Measurements from ENCODE around the gene ULK2. TPM values are rescaled to one million over a fixed set of nuclear protein-coding genes. Genes with fewer than 3 reads are reported as not detected.
"Not testable (repeated sequence)": the region's sequence is repeated elsewhere in the genome, so short reads cannot be mapped to it uniquely, and the experiment has no call there.

The ULK2 gene
- total RNA-seq, 1 donor, result 21.0 TPM

GRCh38 chr17:19868079-19868395, 301 bp upstream of the ULK2 start:
- no peak for DNase-seq (ENCODE audit: low read depth in 2 of 3, low spot score in 2 of 3)

GRCh38 chr17:19867079-19867328, 732 bp downstream of the ULK2 start:
- peak in 2 of 3 donors; percentile 68 to 75 for DNase-seq (ENCODE audit: low read depth in 2 of 3, low spot score in 2 of 3)

GRCh38 chr17:19865021-19865420, 2.7 kb downstream of the ULK2 start:
- no peak for DNase-seq (ENCODE audit: low read depth in 2 of 3, low spot score in 2 of 3)

- DNase-seq (ENCODE audit: low read depth in 2 of 3, low spot score in 2 of 3), result not testable (repeated sequence)
Measured at GRCh38 chr17:19860647-19861177, 7.0 kb downstream of the ULK2 start.

GRCh38 chr17:19857640-19858039, 10.1 kb downstream of the ULK2 start:
- no peak for DNase-seq (ENCODE audit: low read depth in 2 of 3, low spot score in 2 of 3)

- DNase-seq (ENCODE audit: low read depth in 2 of 3, low spot score in 2 of 3), result no peak
Measured at GRCh38 chr17:19833914-19834313, 33.8 kb downstream of the ULK2 start.

- DNase-seq (ENCODE audit: low read depth in 2 of 3, low spot score in 2 of 3), result no peak
Measured at GRCh38 chr17:19830061-19830460, 37.7 kb downstream of the ULK2 start.

GRCh38 chr17:19812407-19812806, 55.3 kb downstream of the ULK2 start:
- no peak for DNase-seq (ENCODE audit: low read depth in 2 of 3, low spot score in 2 of 3)

GRCh38 chr17:19805006-19805405, 62.7 kb downstream of the ULK2 start:
- DNase-seq (ENCODE audit: low read depth in 2 of 3, low spot score in 2 of 3), result no peak

GRCh38 chr17:19800571-19800970, 67.2 kb downstream of the ULK2 start:
- DNase-seq (ENCODE audit: low read depth in 2 of 3, low spot score in 2 of 3), result no peak

- no peak for DNase-seq (ENCODE audit: low read depth in 2 of 3, low spot score in 2 of 3)
Measured at GRCh38 chr17:19799796-19800195, 67.9 kb downstream of the ULK2 start.

- no peak for DNase-seq (ENCODE audit: low read depth in 2 of 3, low spot score in 2 of 3)
Measured at GRCh38 chr17:19796457-19796856, 71.3 kb downstream of the ULK2 start.

GRCh38 chr17:19791918-19792550, 75.7 kb downstream of the ULK2 start:
- DNase-seq (ENCODE audit: low read depth in 2 of 3, low spot score in 2 of 3), result no peak

GRCh38 chr17:19787733-19788357, 79.9 kb downstream of the ULK2 start:
- DNase-seq (ENCODE audit: low read depth in 2 of 3, low spot score in 2 of 3), result no peak

GRCh38 chr17:19785854-19786253, 81.9 kb downstream of the ULK2 start:
- DNase-seq (ENCODE audit: low read depth in 2 of 3, low spot score in 2 of 3), result no peak

- no peak for DNase-seq (ENCODE audit: low read depth in 2 of 3, low spot score in 2 of 3)
Measured at GRCh38 chr17:19781488-19782458, 86.0 kb downstream of the ULK2 start.

- no peak for DNase-seq (ENCODE audit: low read depth in 2 of 3, low spot score in 2 of 3)
Measured at GRCh38 chr17:19780846-19781245, 86.9 kb downstream of the ULK2 start.

- no peak for DNase-seq (ENCODE audit: low read depth in 2 of 3, low spot score in 2 of 3)
Measured at GRCh38 chr17:19773534-19773933, 94.2 kb downstream of the ULK2 start.

GRCh38 chr17:19771971-19772630, 95.6 kb downstream of the ULK2 start:
- peak in 1 of 3 donors; percentile 36 for DNase-seq (ENCODE audit: low read depth in 2 of 3, low spot score in 2 of 3)

- DNase-seq (ENCODE audit: low read depth in 2 of 3, low spot score in 2 of 3), result no peak
Measured at GRCh38 chr17:19770985-19771735, 96.6 kb downstream of the ULK2 start.

All from hematopoietic multipotent progenitor cell (in vitro differentiated cells).